ENCODE measurements around the gene PECR.
A peak's percentile ranks its signal among the peaks of the same experiment; 100 is the strongest.

Gene PECR

DNA sequence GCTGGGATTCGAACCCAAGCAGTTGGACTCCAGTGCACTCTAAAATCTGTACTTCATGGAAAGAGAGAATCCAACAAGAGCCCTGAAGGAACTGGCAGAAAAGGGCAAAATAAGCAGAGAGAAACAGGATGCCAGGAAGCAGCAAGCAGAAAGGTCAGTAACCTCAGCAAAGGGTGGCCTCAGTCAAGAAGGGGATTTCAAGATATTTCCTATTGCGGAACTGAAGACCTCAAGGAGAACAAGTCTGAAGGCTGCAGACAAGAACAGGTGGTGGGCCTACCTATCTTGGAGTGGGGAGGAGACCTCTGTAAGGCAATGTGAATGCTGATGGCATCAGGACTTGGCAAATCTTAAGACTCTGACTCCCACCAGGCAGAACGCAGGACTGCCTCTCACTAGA lies 48.2 kb downstream of the PECR start:
- DNase-seq = no peak
- Histone ChIP-seq H3K4me3 (ENCODE audit: control insufficient read depth in 1 of 7, extremely low read depth in 1 of 7, insufficient read depth in 4 of 7, low read depth in 2 of 7, low read length in 6 of 7) (no peak overlapping the region), H3K27ac (ENCODE audit: insufficient read depth in 1 of 2, low read depth in 1 of 2, low read length in 2 of 2, poor library complexity in 1 of 2, severe bottlenecking in 2 of 2) (no peak overlapping the region), H3K4me1 (ENCODE audit: control extremely low read depth in 1 of 4, control insufficient read depth in 4 of 4, insufficient read depth in 4 of 4, low read length in 3 of 4) (peaks cover 0 to 3% (median under 1%) of the 10 kb centered on the region in 4 experiments), H3K9me3 (ENCODE audit: control extremely low read depth in 1 of 5, control insufficient read depth in 4 of 5, insufficient read depth in 2 of 5, low read depth in 1 of 5, low read length in 4 of 5) (no peaks in the 10 kb centered on the region), H3K27me3 (replicated peaks in 2 of 5; ENCODE audit: control insufficient read depth in 4 of 5, insufficient read depth in 5 of 5, low read length in 4 of 5) (no peaks in the 10 kb centered on the region), H3K36me3 (ENCODE audit: control insufficient read depth in 4 of 4, insufficient read depth in 4 of 4, low read length in 3 of 4) (no peaks in the 10 kb centered on the region)
- 96% methylated on average over 3 of the region's 3 CpGs for WGBS (ENCODE audit: insufficient coverage)
- POLR2A ChIA-PET = no interaction called here
- CTCF ChIA-PET = interaction anchor here (0.6 to 7.6 kb wide), 16 partner anchors 8 to 720 kb away, joined by 3 to 64 read pairs (median 5); partner anchors contain the start of gene MREG

DNA sequence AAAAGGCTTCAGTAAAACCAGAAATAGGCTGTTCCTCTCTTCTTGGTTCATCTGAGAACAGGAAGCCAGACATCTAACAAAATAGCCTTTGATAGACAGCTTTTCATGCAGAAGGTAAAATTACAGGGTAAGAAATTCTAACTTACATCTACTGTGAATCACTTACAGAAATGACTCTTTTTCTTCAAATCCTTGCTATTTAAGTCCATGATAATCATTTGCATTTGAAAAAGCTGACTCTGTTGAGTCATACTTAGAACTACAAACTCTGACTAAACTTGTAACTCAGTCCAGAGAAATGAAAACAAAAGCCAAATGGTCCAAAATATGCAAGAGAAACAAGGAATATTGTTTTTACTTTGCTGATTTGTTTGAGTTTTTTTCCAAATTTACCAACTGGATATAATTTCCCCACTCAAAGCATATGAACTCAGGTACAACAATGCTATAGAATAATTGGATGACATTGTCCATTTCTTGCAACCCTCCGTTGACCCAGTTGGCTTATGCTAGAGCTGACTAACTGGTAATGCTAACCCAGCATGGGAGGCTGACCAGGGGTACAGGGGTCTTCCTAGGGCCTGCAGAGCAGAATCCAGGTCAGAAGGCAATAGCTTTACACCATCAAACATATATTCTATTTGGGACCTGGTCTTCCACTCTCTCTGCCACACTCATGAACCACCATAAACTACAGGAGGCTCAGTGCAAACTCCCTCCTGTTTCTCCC lies 49.5 kb downstream of the PECR start:
- WGBS (ENCODE audit: insufficient coverage) = 80% methylated on average over 1 of the region's 1 CpG
- no peak overlapping the region for H3K27ac ChIP-seq (ENCODE audit: insufficient read depth in 1 of 2, low read depth in 1 of 2, low read length in 2 of 2, poor library complexity in 1 of 2, severe bottlenecking in 2 of 2)
- no peaks in the 10 kb centered on the region for H3K9me3 ChIP-seq (ENCODE audit: control extremely low read depth in 1 of 5, control insufficient read depth in 4 of 5, insufficient read depth in 2 of 5, low read depth in 1 of 5, low read length in 4 of 5)
- H3K4me1 ChIP-seq (ENCODE audit: control extremely low read depth in 1 of 4, control insufficient read depth in 4 of 4, insufficient read depth in 4 of 4, low read length in 3 of 4) = peaks cover 0 to 3% (median under 1%) of the 10 kb centered on the region in 4 experiments
- H3K36me3 ChIP-seq (ENCODE audit: control insufficient read depth in 4 of 4, insufficient read depth in 4 of 4, low read length in 3 of 4) = no peaks in the 10 kb centered on the region
- ChIA-PET CTCF (interaction anchor here (0.8 to 7.6 kb wide), 13 partner anchors 9 to 719 kb away, joined by 3 to 64 read pairs (median 5); partner anchors contain the start of genes PECR and TMEM169), POLR2A (no interaction called here)
- no peaks in the 10 kb centered on the region for H3K27me3 ChIP-seq (replicated peaks in 2 of 5; ENCODE audit: control insufficient read depth in 4 of 5, insufficient read depth in 5 of 5, low read length in 4 of 5)
- no peak overlapping the region for H3K4me3 ChIP-seq (ENCODE audit: control insufficient read depth in 1 of 7, extremely low read depth in 1 of 7, insufficient read depth in 4 of 7, low read depth in 2 of 7, low read length in 6 of 7)
- DNase-seq = peak in 2 of 3 donors; percentile 18 to 27

DNA sequence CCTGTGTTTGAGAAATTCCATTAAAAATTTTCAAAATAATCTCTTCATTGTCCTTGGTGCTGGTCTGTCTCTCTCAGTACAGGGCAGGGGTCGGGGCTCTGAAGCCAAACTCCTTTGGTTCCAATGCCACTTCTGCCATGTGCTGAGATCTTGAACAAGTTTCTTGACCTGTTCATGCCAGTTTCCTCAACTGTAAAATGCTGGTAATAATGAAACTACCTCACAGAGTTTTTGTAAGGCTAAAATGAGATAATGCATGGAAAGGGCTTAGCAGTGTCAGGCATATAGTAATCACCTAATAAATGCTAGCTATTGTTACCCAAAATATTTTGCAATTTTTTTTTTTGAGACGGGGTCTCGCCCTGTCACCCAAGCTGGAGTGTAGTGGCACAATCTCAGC lies 51.4 kb downstream of the PECR start:
- Histone ChIP-seq H3K27ac (ENCODE audit: insufficient read depth in 1 of 2, low read depth in 1 of 2, low read length in 2 of 2, poor library complexity in 1 of 2, severe bottlenecking in 2 of 2) (no peak overlapping the region), H3K4me3 (ENCODE audit: control insufficient read depth in 1 of 7, extremely low read depth in 1 of 7, insufficient read depth in 4 of 7, low read depth in 2 of 7, low read length in 6 of 7) (no peak overlapping the region), H3K36me3 (ENCODE audit: control insufficient read depth in 4 of 4, insufficient read depth in 4 of 4, low read length in 3 of 4) (no peaks in the 10 kb centered on the region), H3K9me3 (ENCODE audit: control extremely low read depth in 1 of 5, control insufficient read depth in 4 of 5, insufficient read depth in 2 of 5, low read depth in 1 of 5, low read length in 4 of 5) (no peaks in the 10 kb centered on the region), H3K4me1 (ENCODE audit: control extremely low read depth in 1 of 4, control insufficient read depth in 4 of 4, insufficient read depth in 4 of 4, low read length in 3 of 4) (peaks cover 0 to 3% (median under 1%) of the 10 kb centered on the region in 4 experiments), H3K27me3 (replicated peaks in 2 of 5; ENCODE audit: control insufficient read depth in 4 of 5, insufficient read depth in 5 of 5, low read length in 4 of 5) (no peaks in the 10 kb centered on the region)
- DNase-seq = no peak
- 100% methylated on average over 1 of the region's 3 CpGs for WGBS (ENCODE audit: insufficient coverage)
- ChIA-PET CTCF (interaction anchor here (1.0 to 2.3 kb wide), 4 partner anchors 16 to 82 kb away, joined by 3 to 5 read pairs (median 4); partner anchors contain the start of gene MREG), POLR2A (no interaction called here)

DNA sequence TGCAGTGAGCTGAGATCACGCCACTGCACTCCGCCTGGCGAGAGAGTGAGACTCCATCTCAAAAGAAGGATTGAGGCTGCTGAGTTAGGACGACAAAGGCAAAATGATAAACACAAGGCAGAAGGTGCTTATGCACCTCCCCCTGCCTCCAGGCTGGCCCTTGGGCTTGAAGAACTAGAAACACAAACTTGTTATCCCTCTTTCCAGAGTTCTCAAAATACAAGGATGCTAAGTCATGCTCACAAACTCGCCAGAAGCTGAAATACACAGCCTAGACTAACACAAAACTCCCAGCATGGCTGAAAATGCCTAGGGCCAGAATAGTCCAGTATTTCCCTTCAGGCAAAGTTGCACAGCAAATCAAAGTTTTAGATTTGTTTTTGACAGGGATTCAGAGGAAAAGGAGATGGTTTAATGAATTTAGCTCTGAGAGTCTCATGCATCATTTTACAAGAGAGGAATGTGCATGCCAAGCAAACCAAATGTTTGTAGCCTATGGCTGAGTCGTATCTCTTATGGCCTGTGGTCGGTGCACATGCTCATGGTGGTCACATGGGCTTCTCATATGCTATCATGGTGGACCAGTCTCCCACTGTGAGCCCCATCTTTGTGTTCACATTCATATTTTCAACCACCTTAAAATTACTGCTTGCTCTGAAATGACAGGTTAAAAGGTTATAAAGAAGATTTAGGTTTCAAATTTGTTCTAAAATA lies 52.0 kb downstream of the PECR start:
- 100% methylated on average over 6 of the region's 7 CpGs for WGBS (ENCODE audit: insufficient coverage)
- Histone ChIP-seq H3K27me3 (replicated peaks in 2 of 5; ENCODE audit: control insufficient read depth in 4 of 5, insufficient read depth in 5 of 5, low read length in 4 of 5) (no peaks in the 10 kb centered on the region), H3K4me3 (ENCODE audit: control insufficient read depth in 1 of 7, extremely low read depth in 1 of 7, insufficient read depth in 4 of 7, low read depth in 2 of 7, low read length in 6 of 7) (no peak overlapping the region), H3K36me3 (ENCODE audit: control insufficient read depth in 4 of 4, insufficient read depth in 4 of 4, low read length in 3 of 4) (no peaks in the 10 kb centered on the region), H3K9me3 (ENCODE audit: control extremely low read depth in 1 of 5, control insufficient read depth in 4 of 5, insufficient read depth in 2 of 5, low read depth in 1 of 5, low read length in 4 of 5) (no peaks in the 10 kb centered on the region), H3K27ac (ENCODE audit: insufficient read depth in 1 of 2, low read depth in 1 of 2, low read length in 2 of 2, poor library complexity in 1 of 2, severe bottlenecking in 2 of 2) (no peak overlapping the region), H3K4me1 (ENCODE audit: control extremely low read depth in 1 of 4, control insufficient read depth in 4 of 4, insufficient read depth in 4 of 4, low read length in 3 of 4) (peaks cover 0 to 3% (median under 1%) of the 10 kb centered on the region in 4 experiments)
- ChIA-PET POLR2A (no interaction called here), CTCF (interaction anchor here (1.0 to 1.4 kb wide), 3 partner anchors 12 to 73 kb away, joined by 3 to 5 read pairs (median 3); no protein-coding TSS in a partner anchor)
- no peak for DNase-seq

DNA sequence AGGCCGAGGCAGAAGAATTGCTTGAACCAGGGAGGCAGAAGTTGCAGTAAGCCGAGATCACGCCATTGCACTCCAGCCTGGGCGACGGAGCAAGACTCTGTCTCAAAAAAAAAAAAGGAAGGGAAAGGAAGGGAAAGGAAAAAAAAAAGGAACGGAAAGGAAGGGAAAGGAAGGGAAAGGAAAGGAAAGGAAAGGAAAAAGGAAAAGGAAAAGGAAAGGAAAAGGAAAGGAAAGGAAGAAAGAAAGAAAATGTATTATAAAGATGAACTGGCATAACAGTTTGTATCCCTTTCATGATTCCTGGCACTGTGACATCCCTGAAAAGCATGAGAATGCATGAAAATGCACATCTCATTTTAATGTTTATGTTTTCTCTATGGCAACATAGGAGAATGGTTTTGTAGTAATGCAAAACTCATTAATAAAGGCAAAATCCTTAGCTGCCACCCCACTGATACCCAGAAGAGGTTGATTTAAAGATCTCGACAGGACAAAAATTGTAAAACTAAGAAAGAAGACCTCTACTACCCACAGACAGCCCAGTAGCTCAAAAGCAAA lies 56.8 kb downstream of the PECR start:
- Histone ChIP-seq H3K9me3 (ENCODE audit: control extremely low read depth in 1 of 5, control insufficient read depth in 4 of 5, insufficient read depth in 2 of 5, low read depth in 1 of 5, low read length in 4 of 5) (no peaks in the 10 kb centered on the region), H3K27me3 (replicated peaks in 2 of 5; ENCODE audit: control insufficient read depth in 4 of 5, insufficient read depth in 5 of 5, low read length in 4 of 5) (no peaks in the 10 kb centered on the region), H3K36me3 (ENCODE audit: control insufficient read depth in 4 of 4, insufficient read depth in 4 of 4, low read length in 3 of 4) (no peaks in the 10 kb centered on the region), H3K4me3 (ENCODE audit: control insufficient read depth in 1 of 7, extremely low read depth in 1 of 7, insufficient read depth in 4 of 7, low read depth in 2 of 7, low read length in 6 of 7) (no peak overlapping the region), H3K27ac (ENCODE audit: insufficient read depth in 1 of 2, low read depth in 1 of 2, low read length in 2 of 2, poor library complexity in 1 of 2, severe bottlenecking in 2 of 2) (no peak overlapping the region), H3K4me1 (ENCODE audit: control extremely low read depth in 1 of 4, control insufficient read depth in 4 of 4, insufficient read depth in 4 of 4, low read length in 3 of 4) (peaks cover 0 to 3% (median 0%) of the 10 kb centered on the region in 4 experiments)
- DNase-seq = no peak
- ChIA-PET POLR2A (no interaction called here), CTCF (interaction anchor here (1.0 to 12.8 kb wide), 4 partner anchors 9 to 76 kb away, joined by 5 to 184 read pairs (median 8); no protein-coding TSS in a partner anchor)
- 100% methylated on average over 6 of the region's 7 CpGs for WGBS (ENCODE audit: insufficient coverage)

DNA sequence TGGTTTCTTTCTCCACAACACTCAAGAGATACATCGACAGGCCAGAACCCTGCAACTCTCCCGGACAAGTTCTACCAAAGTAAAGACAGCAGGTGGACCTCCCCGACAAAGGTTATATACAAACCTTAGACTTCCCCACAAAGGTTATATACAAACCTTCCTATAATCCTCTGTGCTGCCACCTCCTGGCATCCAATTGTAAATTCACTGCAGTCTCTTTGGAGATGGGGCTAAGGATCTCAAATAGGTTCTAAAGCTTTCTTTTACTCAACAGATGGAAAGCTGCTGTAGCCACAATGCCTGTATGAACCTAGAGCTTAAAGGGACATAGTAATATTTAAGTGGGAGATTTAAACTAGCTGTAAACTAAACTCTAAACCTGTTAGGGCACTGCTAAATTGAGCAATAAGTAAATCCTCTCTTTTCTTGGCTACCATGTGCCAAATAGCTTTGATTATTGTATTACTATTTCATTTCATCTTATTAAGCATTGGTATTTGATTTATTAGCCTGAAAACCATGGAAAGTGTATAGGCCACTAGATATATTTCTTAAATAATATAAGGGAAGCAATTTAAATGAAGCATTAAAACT lies 58.5 kb downstream of the PECR start:
- H3K36me3 ChIP-seq (ENCODE audit: control insufficient read depth in 4 of 4, insufficient read depth in 4 of 4, low read length in 3 of 4) = no peaks in the 10 kb centered on the region
- peak; percentile 53 to 74 (median 65) for DNase-seq
- H3K27ac ChIP-seq (ENCODE audit: insufficient read depth in 1 of 2, low read depth in 1 of 2, low read length in 2 of 2, poor library complexity in 1 of 2, severe bottlenecking in 2 of 2) = no peak overlapping the region
- CTCF ChIA-PET = interaction anchor here (0.8 to 12.8 kb wide), 24 partner anchors 11 to 208 kb away, joined by 3 to 184 read pairs (median 4); partner anchors contain the start of genes PECR and TMEM169
- H3K4me3 ChIP-seq (ENCODE audit: control insufficient read depth in 1 of 7, extremely low read depth in 1 of 7, insufficient read depth in 4 of 7, low read depth in 2 of 7, low read length in 6 of 7) = no peak overlapping the region
- no peaks in the 10 kb centered on the region for H3K9me3 ChIP-seq (ENCODE audit: control extremely low read depth in 1 of 5, control insufficient read depth in 4 of 5, insufficient read depth in 2 of 5, low read depth in 1 of 5, low read length in 4 of 5)
- H3K4me1 ChIP-seq (ENCODE audit: control extremely low read depth in 1 of 4, control insufficient read depth in 4 of 4, insufficient read depth in 4 of 4, low read length in 3 of 4) = peaks cover 0 to 3% (median 0%) of the 10 kb centered on the region in 4 experiments
- WGBS (ENCODE audit: insufficient coverage) = 17% methylated on average over 2 of the region's 3 CpGs
- H3K27me3 ChIP-seq (replicated peaks in 2 of 5; ENCODE audit: control insufficient read depth in 4 of 5, insufficient read depth in 5 of 5, low read length in 4 of 5) = no peaks in the 10 kb centered on the region
- POLR2A ChIA-PET = no interaction called here
